Activated CD8-positive, alpha-beta memory T cell treated with anti-CD3 and anti-CD28 coated beads for 48 hours (primary cell): ENCODE data around the gene NSDHL.
"Not testable (repeated sequence)": the region's sequence is repeated elsewhere in the genome, so short reads cannot be mapped to it uniquely, and the experiment has no call there.

Experiments used
- DNase-seq, 3 experiments: peaks; one replicate each; pipeline ENCODE4 v3.0.0-alpha.2; 2020; ENCODE audit warnings: low read depth in 2 of 3, low spot score in 2 of 3

Gene NSDHL

DNA sequence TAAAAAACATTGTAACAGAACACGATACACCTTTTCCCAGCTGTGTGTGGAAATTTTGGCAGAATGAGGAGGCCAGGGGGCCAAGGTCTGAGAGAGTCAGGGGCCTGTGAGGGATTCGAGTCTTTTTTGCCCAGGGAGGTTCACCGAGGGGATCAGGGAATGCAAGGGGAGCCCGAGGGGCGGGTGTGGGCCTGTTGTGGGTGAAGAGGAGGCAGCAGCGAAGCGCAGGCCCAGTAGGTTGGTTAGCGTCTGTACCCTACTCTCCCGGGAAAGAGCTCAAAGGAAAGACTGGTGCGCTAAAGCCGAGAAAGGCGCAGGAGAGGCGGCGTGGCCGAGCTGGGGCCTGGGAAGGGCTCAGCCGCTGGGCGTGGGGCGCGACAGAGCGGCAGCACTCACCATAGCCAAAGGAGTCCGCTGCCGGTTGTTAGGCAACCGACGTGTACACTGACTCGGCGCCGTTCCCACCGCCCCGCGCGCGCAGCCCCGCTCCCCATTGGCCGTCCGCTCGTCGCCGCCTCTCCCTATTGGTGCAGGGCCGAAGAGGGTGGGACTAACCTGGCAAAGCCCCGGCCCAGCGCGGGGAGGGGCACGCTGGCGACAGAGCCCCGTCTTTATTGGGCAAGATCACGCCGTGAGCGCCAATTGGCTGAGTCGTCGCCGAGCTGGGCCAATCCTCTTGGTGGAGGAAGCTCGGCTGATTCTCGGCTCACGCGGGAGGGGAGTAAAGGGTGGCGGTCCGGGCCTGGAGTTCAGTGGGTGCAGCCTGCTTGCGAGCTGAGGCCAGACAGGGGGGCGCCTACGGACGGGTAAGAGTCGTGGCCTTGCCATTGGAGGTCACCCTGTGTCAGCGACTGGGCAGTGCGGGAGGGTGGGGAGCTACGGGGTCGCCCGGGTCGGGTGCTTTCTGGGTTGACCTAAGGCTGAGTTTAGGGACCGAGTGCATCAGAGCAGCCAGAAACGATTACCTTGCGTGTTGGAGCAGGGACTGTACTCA, at the start of gene NSDHL, which contains the start of gene CETN2:
Gene NSDHL, plus strand, starts transcription at position 752 of the 994 bp plus-strand sequence. CDS start 15,262 bp downstream, outside the sequence.
Gene CETN2, minus strand, starts transcription at position 446 of the 994 bp plus-strand sequence. Its CDS starts 47 bp downstream, at position 399.
- peak; percentile 59 to 86 (median 67) for DNase-seq

DNA sequence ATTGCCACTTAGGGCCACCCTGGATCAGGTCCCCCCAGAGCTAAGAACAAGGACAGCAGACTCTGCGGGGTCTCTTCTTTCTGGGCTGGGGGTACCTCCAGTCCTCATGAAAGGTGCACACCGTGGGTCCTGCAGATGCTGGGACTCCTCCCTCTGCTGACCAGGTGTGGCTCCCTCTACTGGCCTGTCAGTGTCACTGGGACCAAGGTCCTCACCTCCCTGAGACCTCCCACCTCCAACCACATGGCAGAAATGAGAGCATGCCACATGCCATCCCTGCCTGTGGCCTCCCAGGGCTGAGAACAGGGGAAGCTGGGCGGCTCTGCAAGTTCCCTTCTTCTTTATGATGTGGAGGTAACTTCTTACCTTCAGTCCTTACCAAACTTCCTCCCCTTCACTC, 43.8 kb upstream of the NSDHL start:
- DNase-seq: not testable (repeated sequence)

GRCh38 chrX:152798945-152799344, 31.9 kb upstream of the NSDHL start:
- DNase-seq: no peak

DNA sequence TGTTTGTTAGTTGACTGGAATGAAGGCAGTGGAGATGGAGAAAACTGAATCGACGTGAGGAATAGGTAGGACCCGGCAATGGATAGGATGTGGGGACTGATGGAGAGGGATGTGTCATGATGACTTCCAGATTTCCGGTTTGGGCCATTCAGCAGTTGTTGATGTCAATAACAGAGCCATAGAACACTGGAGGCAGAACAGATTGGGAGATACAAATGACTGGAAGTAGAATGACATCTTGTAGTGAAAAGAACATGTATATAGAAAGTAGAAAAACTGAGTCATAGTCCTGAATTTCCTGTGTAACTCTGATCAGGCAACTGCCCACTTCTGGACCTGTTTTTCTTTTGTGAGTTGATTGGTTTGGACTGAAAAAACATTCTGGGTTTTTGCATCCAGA, 24.8 kb upstream of the NSDHL start:
- DNase-seq: no peak

DNA sequence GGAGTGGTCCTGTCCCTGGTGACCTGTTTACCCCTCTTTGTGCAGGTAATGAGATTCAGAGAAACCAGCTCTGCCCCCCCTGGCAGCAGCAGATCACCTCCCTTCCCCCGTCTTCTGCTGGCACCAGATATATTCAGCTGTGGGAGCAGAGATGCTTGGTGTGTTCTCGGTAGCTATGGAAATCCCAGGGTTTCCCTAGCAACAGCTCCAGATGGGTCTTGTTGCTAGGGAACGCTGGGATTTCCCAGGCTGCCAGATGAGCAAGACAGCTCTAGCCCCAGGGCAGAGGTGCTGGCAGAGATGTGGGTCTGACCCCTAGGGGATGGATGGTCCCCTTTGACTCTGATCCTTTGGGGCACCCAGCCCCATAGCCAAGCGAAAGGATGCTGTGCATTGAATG, 20.5 kb upstream of the NSDHL start:
- DNase-seq: no peak

GRCh38 chrX:152813206-152813605, 17.7 kb upstream of the NSDHL start:
- DNase-seq: no peak

DNA sequence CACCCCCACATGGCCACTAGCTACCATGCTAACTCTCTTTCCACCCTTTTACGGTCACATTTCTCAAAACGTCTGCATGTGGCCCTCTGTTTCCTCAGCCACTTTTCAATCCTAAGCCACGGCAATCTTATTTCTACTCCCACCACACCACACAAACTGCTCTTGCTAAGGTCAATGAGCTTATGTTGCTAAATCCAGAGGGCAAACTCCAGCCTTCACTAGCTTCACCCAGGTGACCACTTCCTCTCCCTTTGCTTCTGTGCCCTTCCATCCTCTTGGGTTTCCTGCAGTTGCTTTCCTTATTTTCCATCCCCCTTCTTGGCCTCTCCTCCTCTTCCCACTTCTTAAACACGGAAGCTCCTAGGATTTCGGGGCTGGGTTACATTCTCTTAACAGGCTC, 16.8 kb upstream of the NSDHL start:
- no peak for DNase-seq

DNA sequence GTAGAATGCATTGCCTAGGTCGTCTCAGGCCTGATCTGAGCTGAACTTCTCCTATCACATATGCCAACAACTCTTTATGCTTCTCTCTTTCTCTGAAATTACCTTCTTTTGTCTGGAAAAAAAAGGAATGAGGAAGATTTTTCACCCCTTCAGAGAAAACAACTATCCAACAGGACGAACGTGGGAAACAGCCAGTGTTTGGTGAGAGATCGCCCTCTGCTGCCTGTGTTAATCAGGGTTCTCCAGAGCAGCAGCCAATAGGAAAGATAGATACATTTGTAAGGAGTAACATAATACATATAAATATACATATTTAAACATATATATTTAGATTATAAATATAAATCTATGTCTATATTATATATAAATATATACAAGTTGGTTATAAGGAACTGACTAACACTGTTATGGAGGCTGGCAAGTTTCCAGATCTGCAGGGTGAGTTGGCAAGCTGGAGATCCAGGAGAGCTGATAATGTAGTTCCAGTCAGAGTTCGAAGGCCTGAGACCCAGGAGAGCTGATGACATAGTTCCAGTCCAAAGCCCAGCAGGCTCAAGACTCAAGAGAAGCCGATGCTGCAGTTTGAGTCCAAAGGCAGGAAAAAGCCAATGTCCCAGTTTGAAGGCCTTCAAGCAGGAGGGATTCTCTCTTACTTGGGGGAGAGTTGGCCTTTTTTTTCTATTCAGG, 13.6 kb upstream of the NSDHL start:
- DNase-seq: no peak

DNA sequence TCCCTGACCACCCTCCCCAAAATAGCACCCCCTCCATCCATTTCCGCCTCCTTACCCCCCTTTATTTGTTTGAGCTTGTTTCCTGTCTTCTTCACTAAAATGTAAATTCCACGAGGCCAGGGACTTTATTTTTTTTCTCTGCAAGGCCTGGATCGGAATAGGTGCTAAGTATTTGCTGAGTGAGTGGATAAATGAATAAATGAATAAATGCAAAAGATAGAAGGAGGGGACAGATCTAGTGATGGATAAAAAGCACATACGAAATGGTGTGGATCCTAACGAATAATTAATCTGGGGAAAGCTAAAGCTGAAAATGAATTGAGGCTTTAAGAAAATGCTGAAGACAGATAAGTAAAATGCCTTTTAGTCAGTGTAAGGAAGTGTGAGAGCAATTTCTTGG, 12.5 kb upstream of the NSDHL start:
- DNase-seq: no peak

GRCh38 chrX:152819266-152819665, 11.6 kb upstream of the NSDHL start:
- DNase-seq: no peak

DNA sequence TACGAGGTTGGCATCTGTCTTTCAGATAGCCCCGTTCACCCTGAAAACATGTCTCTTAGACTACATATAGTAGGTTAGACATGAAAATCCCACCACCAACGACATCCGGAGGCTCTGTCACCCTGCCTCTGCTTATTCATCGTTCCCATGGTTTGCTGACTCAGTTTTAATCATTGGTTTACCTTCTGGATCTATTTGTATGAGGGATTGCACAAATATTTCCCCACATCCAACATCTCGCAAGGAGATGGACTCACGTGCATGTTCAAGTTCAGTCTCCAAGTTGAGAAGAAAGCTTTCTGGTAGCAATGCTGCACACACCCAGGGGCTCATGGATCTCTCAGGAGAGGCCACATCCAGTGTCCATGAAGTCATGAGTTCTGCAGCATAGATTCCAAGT, 11.1 kb upstream of the NSDHL start:
- no peak for DNase-seq

- DNase-seq: no peak
Observed at GRCh38 chrX:152821145-152821765, 9.6 kb upstream of the NSDHL start.

DNA sequence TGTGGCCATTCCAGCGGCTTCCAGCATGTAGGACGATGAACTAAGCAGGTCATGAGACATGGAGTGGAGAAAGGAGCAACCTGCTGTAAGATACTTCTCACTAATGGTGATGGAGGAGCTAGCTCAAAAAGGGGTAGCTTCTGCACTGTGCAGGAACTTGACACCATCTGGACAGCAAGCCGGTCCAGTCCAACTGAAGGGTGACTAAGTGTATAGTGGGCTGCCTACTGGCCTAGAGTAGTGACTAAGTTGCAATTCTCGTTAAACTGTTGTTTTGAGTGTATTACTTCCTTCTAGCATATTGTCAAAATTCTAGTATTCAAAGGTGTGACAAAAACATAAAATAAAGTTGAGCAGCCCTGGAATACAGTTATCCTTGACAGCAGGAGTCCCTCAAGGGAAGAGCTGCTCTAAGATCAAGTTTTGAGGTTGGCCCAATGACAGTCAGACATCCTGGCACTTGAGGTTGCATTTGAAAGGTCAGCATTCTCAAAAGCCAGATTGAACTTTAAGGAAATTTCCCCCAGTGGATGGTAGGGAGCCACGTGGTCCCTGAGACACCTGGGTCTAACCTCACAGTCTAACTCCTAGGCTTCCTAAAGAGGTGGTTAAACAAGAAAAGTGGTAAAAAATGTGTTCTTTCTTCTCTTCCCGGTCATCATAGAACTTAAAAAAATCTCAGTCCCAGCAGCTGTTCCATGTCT, 8.3 kb upstream of the NSDHL start:
- no peak for DNase-seq

DNA sequence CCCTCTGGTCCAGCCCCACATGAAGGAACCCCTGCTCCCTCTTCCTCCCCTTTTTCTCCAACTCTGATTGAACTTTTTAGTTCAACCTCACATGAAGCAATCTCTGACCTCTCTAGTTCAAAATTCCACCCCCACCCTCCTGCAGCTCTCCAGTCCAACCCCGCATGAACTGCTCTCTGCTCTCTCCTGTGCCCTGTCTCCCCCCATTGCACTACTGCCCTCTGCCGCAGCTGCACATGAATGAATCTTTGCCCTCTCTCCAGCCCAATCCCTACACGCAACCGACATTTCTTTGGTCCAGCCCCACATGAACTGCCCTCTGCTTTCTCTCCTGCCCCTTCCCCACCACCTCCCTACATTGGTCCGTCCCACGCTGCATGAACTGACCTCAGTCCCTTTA, 7.2 kb upstream of the NSDHL start:
- DNase-seq: no peak

DNA sequence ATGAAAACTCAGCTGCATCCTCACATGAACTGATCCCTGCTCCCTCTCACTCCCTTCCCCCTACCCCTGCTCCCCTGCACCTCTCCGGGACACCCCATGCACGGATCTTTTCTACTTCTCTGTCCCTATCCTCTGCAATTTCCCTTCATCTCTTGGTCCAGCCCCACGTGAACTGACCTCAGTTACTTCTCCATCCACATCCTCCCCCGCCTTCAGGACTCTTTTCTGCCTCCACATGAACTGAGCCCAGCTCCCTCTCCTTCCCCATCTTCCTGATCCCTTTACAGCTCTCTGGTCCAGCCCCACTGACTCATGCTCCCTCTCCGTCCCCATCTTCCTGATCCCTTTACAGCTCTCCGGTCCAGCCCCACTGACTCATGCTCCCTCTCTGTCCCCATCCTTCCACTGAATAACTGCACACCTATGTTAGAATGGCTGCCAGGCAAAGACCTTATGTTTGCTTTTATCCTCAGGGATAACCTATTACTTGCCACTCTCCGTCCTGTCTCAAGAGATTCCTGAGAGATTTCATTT, 6.0 kb upstream of the NSDHL start:
- DNase-seq: no peak

GRCh38 chrX:152831391-152831790, 528 bp downstream of the NSDHL start:
- no peak for DNase-seq

DNA sequence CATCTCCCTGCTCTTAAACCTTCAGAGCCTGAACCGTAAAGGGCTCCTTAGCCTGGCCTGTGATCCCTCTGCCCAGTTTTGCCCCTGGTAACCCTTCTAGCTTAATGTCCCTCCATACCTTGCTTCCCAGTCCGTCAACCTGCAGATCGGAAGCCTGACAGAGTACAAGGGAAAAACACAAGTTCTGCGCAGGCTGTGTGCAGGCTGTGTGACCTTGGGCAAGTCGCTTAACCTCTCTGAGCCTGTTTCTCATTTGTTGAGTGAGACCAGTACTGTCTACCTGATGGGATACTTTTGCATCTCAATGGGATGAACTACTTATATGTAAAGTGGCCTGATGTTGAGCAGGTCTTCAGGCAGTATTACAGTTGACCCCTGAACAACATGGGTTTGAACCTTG, 1.7 kb downstream of the NSDHL start:
- no peak for DNase-seq

GRCh38 chrX:152833378-152833777, 2.5 kb downstream of the NSDHL start:
- DNase-seq: no peak

- DNase-seq: not testable (repeated sequence)
Observed at GRCh38 chrX:152835470-152835869, 4.6 kb downstream of the NSDHL start.

DNA sequence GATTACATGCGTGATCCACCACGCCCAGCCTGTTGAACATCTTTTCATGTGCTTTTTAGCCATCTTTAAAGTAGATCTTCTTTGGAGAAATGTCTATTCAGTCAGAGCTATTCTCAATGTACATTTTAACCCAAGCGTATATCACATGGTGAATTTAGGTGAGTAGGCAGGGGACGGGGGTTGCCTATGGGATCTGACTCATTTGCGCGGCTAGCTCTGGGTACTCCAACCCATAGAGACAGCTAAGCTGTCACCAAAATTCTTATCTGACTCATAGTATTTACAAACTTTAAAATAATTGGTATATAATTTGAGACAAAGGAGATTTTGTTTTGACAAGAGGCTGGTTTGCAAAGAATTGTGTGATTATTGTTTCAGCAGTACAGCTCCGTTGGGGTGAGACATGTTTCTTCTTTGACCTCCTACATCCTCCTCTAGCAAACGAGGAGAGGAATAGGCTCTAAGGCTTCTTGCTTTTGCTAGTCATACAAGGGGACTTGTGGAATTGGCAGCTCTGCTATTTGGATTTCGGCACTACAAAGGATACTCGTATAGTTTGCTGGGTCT, 12.0 kb downstream of the NSDHL start:
- DNase-seq: no peak
